ENCODE data around the gene CYS1. TPM values are rescaled to one million over a fixed set of nuclear protein-coding genes. Genes with fewer than 3 reads are reported as not detected.

Gene CYS1
- total and polyA plus RNA-seq, 4 donors = 0.07 to 4.1 (median 1.0) TPM

DNA sequence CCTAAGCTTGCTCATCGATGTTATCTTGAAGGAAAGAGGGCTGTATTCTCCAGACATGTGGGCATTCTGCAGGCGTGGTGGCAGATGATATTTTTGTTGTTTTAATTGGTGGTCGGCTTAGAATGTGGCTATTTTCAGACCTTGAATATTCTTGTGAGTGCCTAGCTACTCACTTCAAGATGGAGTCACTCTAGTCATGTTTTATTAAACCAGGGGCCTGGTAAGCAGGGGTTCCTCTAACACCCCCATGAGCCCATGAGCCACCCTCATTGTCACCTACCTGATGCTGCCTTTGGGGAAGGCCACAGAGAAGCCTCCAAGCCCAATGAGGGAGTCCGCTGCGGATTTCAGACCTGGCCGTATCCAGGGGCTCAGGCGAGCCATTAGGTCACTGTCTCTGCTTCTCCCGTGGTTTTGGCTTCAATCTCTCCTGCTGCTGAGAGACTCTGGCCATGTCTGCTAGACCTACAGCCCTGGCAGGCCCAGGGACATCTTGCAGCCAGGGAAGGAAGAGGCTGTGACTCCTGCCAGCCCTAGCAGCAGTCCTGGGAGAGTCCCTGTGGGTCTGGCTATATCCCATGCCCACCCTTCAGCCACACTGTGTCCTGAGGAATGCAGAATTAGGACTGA is 53.2 kb downstream of the CYS1 start:
- TF ChIP-seq NR2F2 (IDR thresholded peaks at IDR 0.05) = no peak
- TF ChIP-seq RAD21 (IDR thresholded peaks at IDR 0.05) = no peak
- TF ChIP-seq, protein P1, sequence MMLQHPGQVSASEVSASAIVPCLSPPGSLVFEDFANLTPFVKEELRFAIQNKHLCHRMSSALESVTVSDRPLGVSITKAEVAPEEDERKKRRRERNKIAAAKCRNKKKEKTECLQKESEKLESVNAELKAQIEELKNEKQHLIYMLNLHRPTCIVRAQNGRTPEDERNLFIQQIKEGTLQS (IDR thresholded peaks at IDR 0.05) = no peak
- TF ChIP-seq TAF1 (conservative IDR thresholded peaks at IDR 0.05) = no peak
- no peak for TF ChIP-seq JUND (IDR thresholded peaks at IDR 0.05)
- TF ChIP-seq, protein P2, sequence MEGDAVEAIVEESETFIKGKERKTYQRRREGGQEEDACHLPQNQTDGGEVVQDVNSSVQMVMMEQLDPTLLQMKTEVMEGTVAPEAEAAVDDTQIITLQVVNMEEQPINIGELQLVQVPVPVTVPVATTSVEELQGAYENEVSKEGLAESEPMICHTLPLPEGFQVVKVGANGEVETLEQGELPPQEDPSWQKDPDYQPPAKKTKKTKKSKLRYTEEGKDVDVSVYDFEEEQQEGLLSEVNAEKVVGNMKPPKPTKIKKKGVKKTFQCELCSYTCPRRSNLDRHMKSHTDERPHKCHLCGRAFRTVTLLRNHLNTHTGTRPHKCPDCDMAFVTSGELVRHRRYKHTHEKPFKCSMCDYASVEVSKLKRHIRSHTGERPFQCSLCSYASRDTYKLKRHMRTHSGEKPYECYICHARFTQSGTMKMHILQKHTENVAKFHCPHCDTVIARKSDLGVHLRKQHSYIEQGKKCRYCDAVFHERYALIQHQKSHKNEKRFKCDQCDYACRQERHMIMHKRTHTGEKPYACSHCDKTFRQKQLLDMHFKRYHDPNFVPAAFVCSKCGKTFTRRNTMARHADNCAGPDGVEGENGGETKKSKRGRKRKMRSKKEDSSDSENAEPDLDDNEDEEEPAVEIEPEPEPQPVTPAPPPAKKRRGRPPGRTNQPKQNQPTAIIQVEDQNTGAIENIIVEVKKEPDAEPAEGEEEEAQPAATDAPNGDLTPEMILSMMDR (IDR thresholded peaks at IDR 0.05; ENCODE audit: low read depth, low read length, missing input control) = no peak
- no peak for TF ChIP-seq SP1 (IDR thresholded peaks at IDR 0.05)
- TF ChIP-seq FOXA2 (IDR thresholded peaks at IDR 0.05) = no peak
- TF ChIP-seq EGR1 (IDR thresholded peaks at IDR 0.05; ENCODE audit: low read depth in 2 of 2) = no peak
- TF ChIP-seq YY1 (IDR thresholded peaks at IDR 0.05) = no peak
- no peak for TF ChIP-seq HNF4G (IDR thresholded peaks at IDR 0.05)
- TF ChIP-seq HNF4A (conservative IDR thresholded peaks at IDR 0.05) = no peak
- TF ChIP-seq GABPA (IDR thresholded peaks at IDR 0.05 in 1 of 2, conservative IDR thresholded peaks at IDR 0.05 in 1 of 2) = no peak
- TF ChIP-seq FOXA1 (IDR thresholded peaks at IDR 0.05) = no peak
- TF ChIP-seq, protein P3, sequence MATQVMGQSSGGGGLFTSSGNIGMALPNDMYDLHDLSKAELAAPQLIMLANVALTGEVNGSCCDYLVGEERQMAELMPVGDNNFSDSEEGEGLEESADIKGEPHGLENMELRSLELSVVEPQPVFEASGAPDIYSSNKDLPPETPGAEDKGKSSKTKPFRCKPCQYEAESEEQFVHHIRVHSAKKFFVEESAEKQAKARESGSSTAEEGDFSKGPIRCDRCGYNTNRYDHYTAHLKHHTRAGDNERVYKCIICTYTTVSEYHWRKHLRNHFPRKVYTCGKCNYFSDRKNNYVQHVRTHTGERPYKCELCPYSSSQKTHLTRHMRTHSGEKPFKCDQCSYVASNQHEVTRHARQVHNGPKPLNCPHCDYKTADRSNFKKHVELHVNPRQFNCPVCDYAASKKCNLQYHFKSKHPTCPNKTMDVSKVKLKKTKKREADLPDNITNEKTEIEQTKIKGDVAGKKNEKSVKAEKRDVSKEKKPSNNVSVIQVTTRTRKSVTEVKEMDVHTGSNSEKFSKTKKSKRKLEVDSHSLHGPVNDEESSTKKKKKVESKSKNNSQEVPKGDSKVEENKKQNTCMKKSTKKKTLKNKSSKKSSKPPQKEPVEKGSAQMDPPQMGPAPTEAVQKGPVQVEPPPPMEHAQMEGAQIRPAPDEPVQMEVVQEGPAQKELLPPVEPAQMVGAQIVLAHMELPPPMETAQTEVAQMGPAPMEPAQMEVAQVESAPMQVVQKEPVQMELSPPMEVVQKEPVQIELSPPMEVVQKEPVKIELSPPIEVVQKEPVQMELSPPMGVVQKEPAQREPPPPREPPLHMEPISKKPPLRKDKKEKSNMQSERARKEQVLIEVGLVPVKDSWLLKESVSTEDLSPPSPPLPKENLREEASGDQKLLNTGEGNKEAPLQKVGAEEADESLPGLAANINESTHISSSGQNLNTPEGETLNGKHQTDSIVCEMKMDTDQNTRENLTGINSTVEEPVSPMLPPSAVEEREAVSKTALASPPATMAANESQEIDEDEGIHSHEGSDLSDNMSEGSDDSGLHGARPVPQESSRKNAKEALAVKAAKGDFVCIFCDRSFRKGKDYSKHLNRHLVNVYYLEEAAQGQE (IDR thresholded peaks at IDR 0.05) = no peak
- TF ChIP-seq RXRA (IDR thresholded peaks at IDR 0.05) = no peak
- TF ChIP-seq, protein P4, sequence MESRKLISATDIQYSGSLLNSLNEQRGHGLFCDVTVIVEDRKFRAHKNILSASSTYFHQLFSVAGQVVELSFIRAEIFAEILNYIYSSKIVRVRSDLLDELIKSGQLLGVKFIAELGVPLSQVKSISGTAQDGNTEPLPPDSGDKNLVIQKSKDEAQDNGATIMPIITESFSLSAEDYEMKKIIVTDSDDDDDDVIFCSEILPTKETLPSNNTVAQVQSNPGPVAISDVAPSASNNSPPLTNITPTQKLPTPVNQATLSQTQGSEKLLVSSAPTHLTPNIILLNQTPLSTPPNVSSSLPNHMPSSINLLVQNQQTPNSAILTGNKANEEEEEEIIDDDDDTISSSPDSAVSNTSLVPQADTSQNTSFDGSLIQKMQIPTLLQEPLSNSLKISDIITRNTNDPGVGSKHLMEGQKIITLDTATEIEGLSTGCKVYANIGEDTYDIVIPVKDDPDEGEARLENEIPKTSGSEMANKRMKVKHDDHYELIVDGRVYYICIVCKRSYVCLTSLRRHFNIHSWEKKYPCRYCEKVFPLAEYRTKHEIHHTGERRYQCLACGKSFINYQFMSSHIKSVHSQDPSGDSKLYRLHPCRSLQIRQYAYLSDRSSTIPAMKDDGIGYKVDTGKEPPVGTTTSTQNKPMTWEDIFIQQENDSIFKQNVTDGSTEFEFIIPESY (IDR thresholded peaks at IDR 0.05) = no peak
- TF ChIP-seq, protein P5, sequence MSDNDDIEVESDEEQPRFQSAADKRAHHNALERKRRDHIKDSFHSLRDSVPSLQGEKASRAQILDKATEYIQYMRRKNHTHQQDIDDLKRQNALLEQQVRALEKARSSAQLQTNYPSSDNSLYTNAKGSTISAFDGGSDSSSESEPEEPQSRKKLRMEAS (IDR thresholded peaks at IDR 0.05) = no peak
- no peak overlapping the region for H3K27ac ChIP-seq (ENCODE audit: low read depth in 1 of 2, low read length in 2 of 2)
- no peak overlapping the region for H3K9ac ChIP-seq (ENCODE audit: low read depth in 1 of 2, low read length in 2 of 2)
- H3K27me3 ChIP-seq (ENCODE audit: control insufficient read depth in 4 of 4, insufficient read depth in 4 of 4, low read length in 3 of 4) = no peaks in the 10 kb centered on the region
- no peak for DNase-seq (ENCODE audit: low spot score)
- WGBS = 90% methylated on average over 8 of the region's 8 CpGs
- no peaks in the 10 kb centered on the region for H3K4me1 ChIP-seq (ENCODE audit: control insufficient read depth in 4 of 4, insufficient read depth in 4 of 4, low read length in 3 of 4)
- no peaks in the 10 kb centered on the region for H3K9me3 ChIP-seq (ENCODE audit: control insufficient read depth in 4 of 4, low read length in 3 of 4)
- H3K36me3 ChIP-seq (ENCODE audit: control insufficient read depth in 4 of 4, insufficient read depth in 3 of 4, low read depth in 1 of 4, low read length in 3 of 4) = no peaks in the 10 kb centered on the region
- no peak overlapping the region for H3K4me3 ChIP-seq (ENCODE audit: low read depth in 1 of 3, low read length in 3 of 3)

Data from liver (tissue), 9 donors.